Dendritic cell treated with granulocyte-macrophage colony-stimulating factor and Interleukin-4, amounts not matched to agents 40 ng/mL and 50 ng/mL, for 4 days (primary cell): ENCODE results near the gene DEFB125.
"Not testable (repeated sequence)": the region's sequence is repeated elsewhere in the genome, so short reads cannot be mapped to it uniquely, and the experiment has no call there.

Source experiments
- H3K27ac Mint-ChIP-seq: one replicate; pipeline ENCODE4 v1.8.0; 2022; ENCODE audit warnings: mild to moderate bottlenecking, mixed read lengths
- H3K27me3 Mint-ChIP-seq: one replicate; pipeline ENCODE4 v1.8.0; 2022; ENCODE audit warnings: mild to moderate bottlenecking, mixed read lengths
- H3K36me3 Mint-ChIP-seq: one replicate; pipeline ENCODE4 v1.8.0; 2022; ENCODE audit warnings: low read depth, mixed read lengths
- H3K4me1 Mint-ChIP-seq: one replicate; pipeline ENCODE4 v1.8.0; 2022; ENCODE audit warnings: low read depth, mixed read lengths
- H3K4me3 Mint-ChIP-seq: one replicate; pipeline ENCODE4 v1.8.0; 2022; ENCODE audit warnings: mild to moderate bottlenecking, moderate library complexity, mixed read lengths
- H3K9me3 Mint-ChIP-seq: one replicate; pipeline ENCODE4 v1.8.0; 2022; ENCODE audit warnings: mixed read lengths
- intact Hi-C: fragments of 100-400 bp; cut with micrococcal nuclease; formaldehyde crosslinking; loops from one replicate; pipeline ENCODE4 v1.15.0; 2022

The DEFB125 gene

DNA sequence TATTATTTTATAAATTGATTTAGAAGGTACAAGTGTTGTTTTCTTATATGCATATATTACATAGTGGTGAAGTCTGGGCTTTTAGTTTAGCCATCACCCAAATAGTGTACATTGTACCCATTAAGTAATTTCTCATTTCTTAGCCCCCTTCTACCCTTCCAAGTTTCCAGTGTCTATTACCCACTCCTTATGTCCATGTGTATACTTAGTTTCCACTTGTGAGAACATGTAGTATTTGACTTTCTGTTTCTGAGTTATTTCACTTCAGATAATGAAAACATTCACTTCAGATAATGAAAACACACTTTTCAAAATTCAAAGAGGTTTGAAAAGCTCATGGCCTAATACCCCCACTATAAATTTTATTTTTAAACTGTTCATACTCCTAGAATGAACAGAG, 14.5 kb downstream of the DEFB125 start:
- no peaks in the 10 kb centered on the region for H3K9me3 Mint-ChIP-seq
- no peak overlapping the region for H3K4me3 Mint-ChIP-seq
- H3K4me1 Mint-ChIP-seq: no peaks in the 10 kb centered on the region
- intact Hi-C loops: no loop called here
- no peaks in the 10 kb centered on the region for H3K36me3 Mint-ChIP-seq
- H3K27ac Mint-ChIP-seq: no peak overlapping the region
- peaks cover 24% of the 10 kb centered on the region for H3K27me3 Mint-ChIP-seq

DNA sequence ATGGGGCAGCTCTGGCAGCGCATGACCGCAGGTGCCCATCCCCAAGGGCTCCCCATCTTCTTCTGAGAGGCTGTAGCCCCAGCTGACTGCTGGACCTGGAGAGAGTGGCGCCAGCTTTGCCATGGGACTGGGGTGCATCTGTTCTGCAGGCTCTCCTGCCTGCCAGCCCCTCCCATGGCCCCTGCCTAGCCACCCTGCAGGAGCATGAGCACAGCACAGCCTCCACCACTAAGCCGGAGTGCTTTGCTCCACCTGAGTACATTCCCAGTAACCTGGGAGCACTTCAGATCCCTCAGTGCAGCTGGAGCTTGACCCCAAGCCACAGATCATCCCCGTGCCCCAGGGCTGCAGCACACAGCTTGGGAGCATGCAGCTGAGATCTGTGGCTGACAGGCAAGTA, 16.0 kb downstream of the DEFB125 start:
- peaks cover 29% of the 10 kb centered on the region for H3K27me3 Mint-ChIP-seq
- intact Hi-C loops: no loop called here

DNA sequence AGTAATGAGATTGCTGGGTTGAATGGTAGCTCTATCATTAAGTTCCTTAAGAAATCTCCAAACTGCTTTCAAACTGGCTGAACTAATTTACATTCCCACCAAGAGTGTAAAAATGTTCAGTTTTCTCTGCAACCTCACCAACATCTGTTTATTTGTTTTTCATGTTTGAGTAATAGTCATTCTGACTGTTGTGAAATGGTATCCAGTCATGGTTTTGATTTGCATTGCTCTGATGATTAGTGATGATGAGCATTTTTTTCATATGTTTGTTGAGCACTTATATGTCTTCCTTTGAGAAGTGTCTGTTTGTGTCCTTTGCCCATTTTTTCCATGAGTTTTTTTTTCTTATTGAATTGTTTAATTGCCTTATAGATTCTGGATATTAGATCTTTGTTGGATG, 24.9 kb downstream of the DEFB125 start:
- peaks cover 7% of the 10 kb centered on the region for H3K27me3 Mint-ChIP-seq

More for the DNA sequence above, 16.0 kb downstream of the DEFB125 start:
- Mint-ChIP-seq H3K4me3 (no peak overlapping the region), H3K36me3 (no peaks in the 10 kb centered on the region), H3K27ac (no peak overlapping the region), H3K9me3 (no peaks in the 10 kb centered on the region), H3K4me1 (no peaks in the 10 kb centered on the region)

DNA sequence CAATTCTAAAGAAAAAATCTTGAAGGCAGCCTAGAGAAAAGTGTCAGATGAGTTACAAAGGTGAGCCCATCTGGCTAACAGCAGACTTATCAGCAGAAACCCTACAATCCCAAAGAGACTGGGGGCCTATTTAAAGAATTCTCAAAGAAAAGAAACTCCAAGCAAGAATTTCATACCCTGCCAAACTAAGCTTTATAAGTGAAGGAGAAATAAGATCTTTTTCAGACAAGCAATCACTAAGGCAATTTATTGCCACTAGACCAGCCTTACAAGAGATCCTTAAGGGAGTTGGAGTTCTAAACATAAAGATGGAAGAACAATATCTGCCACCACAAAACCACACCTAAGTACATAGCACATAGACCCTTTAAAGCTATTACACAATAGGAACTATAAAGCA, 30.0 kb downstream of the DEFB125 start:
- H3K27ac Mint-ChIP-seq: no peak overlapping the region

More for the DNA sequence above, 24.9 kb downstream of the DEFB125 start:
- no peak overlapping the region for H3K4me3 Mint-ChIP-seq
- no peaks in the 10 kb centered on the region for H3K4me1 Mint-ChIP-seq
- intact Hi-C loops: no loop called here
- H3K36me3 Mint-ChIP-seq: no peaks in the 10 kb centered on the region
- no peaks in the 10 kb centered on the region for H3K9me3 Mint-ChIP-seq
- no peak overlapping the region for H3K27ac Mint-ChIP-seq

DNA sequence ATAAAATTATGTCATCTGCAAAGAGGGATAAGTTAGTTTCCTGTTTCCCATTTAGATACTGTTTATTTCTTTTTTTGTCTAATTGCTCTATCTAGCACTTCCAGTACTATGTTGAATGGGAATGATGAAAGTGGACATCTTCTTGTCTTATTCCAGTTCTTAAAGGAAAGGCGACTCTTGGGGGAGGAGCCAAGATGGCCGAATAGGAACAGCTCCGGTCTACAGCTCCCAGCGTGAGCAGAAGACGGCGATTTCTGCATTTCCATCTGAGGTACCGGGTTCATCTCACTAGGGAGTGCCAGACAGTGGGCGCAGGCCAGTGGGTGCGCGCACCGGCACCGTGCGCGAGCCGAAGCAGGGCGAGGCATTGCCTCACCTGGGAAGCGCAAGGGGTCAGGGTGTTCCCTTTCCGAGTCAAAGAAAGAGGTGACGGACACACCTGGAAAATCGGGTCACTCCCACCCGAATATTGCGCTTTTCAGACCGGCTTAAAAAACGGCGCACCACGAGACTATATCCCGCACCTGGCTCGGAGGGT, 42.4 kb downstream of the DEFB125 start:
- H3K9me3 Mint-ChIP-seq, H3K4me1 Mint-ChIP-seq, H3K4me3 Mint-ChIP-seq, H3K36me3 Mint-ChIP-seq, intact Hi-C loops, H3K27ac Mint-ChIP-seq: not testable (repeated sequence)
- H3K27me3 Mint-ChIP-seq: peaks cover 12% of the 10 kb centered on the region

More for the DNA sequence above, 30.0 kb downstream of the DEFB125 start:
- intact Hi-C loops: no loop called here
- Mint-ChIP-seq H3K4me3 (no peak overlapping the region), H3K27me3 (peaks cover 9% of the 10 kb centered on the region), H3K9me3 (no peaks in the 10 kb centered on the region), H3K36me3 (no peaks in the 10 kb centered on the region), H3K4me1 (no peaks in the 10 kb centered on the region)

DNA sequence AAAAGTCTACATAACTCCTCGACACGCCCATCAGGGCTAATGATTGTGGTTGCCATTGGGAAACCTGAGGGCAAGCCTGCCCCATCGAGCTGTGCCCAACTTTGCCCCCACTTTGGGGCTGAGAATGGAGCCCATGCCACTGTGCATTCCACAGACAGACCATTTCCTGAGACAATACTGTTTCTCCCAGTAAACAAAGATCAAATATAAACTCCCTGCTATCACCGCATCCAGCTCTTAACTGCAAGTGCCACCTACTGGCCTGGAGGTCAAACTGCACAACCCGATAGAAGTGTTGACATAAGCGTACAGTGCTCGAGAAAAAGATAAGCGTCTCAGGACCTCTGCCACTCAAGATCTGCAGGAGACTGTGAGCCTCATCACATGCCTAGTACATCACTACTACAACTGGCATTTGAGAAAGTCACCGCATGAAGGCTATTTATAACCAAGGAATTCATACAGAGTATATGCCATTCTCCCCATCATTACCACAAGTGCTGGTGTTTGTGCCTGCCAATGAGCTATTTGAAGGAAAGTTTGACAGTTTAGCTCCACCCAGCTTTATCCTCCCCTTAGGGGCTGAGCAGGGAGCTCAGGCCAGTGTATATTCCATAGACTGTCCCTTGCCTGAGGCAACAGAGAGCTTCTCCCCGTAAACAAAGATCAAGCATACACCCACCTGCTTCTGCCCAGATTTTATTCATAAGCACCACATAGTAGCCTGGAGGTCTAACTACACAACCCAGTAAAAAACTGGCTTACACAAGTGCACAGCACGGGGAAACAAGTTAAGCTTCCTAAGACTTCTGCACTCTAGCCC, 50.4 kb downstream of the DEFB125 start:
- Mint-ChIP-seq H3K4me3 (no peak overlapping the region), H3K27ac (no peak overlapping the region), H3K27me3 (peaks cover 24% of the 10 kb centered on the region), H3K9me3 (peaks cover 9% of the 10 kb centered on the region), H3K4me1 (no peaks in the 10 kb centered on the region), H3K36me3 (no peaks in the 10 kb centered on the region)
- intact Hi-C loops: no loop called here

DNA sequence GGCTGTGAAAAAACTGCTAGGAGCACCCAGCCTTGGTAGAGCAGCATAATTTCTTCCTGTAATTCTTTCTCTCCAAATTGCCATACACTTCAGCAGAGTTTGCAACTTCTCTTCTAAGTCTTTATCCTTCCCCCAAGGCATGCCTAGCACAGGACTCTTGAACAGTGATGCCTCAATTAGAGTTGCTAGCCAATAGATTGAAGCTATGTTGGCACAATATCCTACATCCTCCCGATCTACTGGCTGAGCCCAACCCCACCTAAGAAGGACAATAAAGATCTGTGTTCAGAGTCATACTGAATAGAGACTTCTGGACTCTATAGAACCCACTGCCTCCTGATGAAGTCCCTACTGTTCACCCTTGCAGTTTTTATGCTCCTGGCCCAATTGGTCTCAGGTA, 54.8 kb downstream of the DEFB125 start, which contains the start of gene DEFB126:
DEFB126 (plus strand) TSS at position 301 of the 400 bp plus-strand sequence; CDS start at position 340, 39 bp downstream.
- no peak within 1 kb of the TSS for H3K4me3 Mint-ChIP-seq
- H3K36me3 Mint-ChIP-seq: no peaks in the 10 kb centered on the region
- no peak within 1 kb of the TSS for H3K27ac Mint-ChIP-seq
- H3K4me1 Mint-ChIP-seq: no peaks in the 10 kb centered on the region
- intact Hi-C loops: no loop called here
- H3K9me3 Mint-ChIP-seq: peaks cover 7% of the 10 kb centered on the region
- peaks cover 33% of the 10 kb centered on the region for H3K27me3 Mint-ChIP-seq

DNA sequence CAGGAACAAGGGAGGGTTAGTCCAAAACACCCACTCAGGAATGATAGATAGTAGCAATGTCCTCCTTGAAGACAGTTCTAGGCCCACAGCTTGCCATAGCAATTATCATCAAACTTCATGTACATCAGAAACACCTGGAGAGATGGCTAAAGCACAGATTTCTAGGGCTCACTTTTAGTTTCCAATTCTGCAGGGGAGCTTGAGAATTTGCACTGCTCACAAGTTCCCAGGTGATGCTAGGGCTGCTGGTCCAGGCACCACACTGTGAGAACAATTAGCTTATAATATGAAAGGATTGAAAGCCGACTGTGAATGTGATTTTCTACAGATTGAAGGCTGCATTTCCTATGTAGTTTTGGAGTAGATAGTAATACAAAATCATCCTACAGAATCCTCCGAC, 58.4 kb downstream of the DEFB125 start:
- H3K36me3 Mint-ChIP-seq: no peaks in the 10 kb centered on the region

More for the DNA sequence above, 58.4 kb downstream of the DEFB125 start:
- no peaks in the 10 kb centered on the region for H3K4me1 Mint-ChIP-seq
- H3K4me3 Mint-ChIP-seq: no peak overlapping the region
- no peaks in the 10 kb centered on the region for H3K9me3 Mint-ChIP-seq
- peaks cover 28% of the 10 kb centered on the region for H3K27me3 Mint-ChIP-seq
- no peak overlapping the region for H3K27ac Mint-ChIP-seq
- intact Hi-C loops: no loop called here
